Esophagus muscularis mucosa (tissue), 3 donors: Measurements from ENCODE around the gene SCFD2.

Experiments
- EP300 ChIP-seq: sonication (generic); formaldehyde crosslinking; IDR thresholded peaks from one replicate; pipeline ENCODE4 v1.6.1; 2017; ENCODE audit warnings: antibody characterized with exemption
- TF ChIP-seq, protein P1 (sequence below), 3 experiments: fragments of 200-600 bp in 2 of 3; fragments of 450-650 bp in 1 of 3; sonication (generic) in 2 of 3; IDR thresholded peaks; one replicate each; pipeline ENCODE4 v1.5.1; 2017 to 2019; ENCODE audit warnings: antibody characterized with exemption in 3 of 3, mild to moderate bottlenecking in 2 of 3, moderate library complexity in 1 of 3

DNA sequence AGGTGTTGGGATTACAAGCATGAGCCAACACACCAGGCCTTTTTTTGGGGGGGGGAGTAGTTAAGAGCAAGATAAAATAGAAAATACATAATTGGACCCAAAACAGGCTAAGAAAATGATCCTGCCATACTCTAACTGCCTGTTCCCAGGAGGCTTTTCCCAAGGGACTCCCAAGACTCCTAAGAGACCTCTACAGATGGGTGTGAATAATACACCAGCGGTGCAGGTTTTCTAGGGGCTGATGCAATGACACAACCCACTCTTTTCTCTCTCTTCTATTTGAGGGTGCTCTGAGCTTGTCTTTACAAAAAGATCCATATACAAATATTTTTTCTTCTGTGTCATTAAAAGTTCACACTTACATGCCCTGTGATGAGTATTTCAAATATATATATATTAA is 386.8 kb downstream of the SCFD2 start:
- TF ChIP-seq, protein P1, sequence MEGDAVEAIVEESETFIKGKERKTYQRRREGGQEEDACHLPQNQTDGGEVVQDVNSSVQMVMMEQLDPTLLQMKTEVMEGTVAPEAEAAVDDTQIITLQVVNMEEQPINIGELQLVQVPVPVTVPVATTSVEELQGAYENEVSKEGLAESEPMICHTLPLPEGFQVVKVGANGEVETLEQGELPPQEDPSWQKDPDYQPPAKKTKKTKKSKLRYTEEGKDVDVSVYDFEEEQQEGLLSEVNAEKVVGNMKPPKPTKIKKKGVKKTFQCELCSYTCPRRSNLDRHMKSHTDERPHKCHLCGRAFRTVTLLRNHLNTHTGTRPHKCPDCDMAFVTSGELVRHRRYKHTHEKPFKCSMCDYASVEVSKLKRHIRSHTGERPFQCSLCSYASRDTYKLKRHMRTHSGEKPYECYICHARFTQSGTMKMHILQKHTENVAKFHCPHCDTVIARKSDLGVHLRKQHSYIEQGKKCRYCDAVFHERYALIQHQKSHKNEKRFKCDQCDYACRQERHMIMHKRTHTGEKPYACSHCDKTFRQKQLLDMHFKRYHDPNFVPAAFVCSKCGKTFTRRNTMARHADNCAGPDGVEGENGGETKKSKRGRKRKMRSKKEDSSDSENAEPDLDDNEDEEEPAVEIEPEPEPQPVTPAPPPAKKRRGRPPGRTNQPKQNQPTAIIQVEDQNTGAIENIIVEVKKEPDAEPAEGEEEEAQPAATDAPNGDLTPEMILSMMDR (IDR thresholded peaks at IDR 0.05) = no peak
- no peak for TF ChIP-seq EP300
